ENCODE data around the gene PTBP3.
"Not testable (repeated sequence)": the region's sequence is repeated elsewhere in the genome, so short reads cannot be mapped to it uniquely, and the experiment has no call there.

The PTBP3 gene

GRCh38 chr9:112377087-112377486 is 43.7 kb upstream of the PTBP3 start:
- CTCF ChIA-PET, result no interaction called here
- no peak for TF ChIP-seq PKNOX1 (IDR thresholded peaks at IDR 0.05)
- TF ChIP-seq NFRKB (IDR thresholded peaks at IDR 0.05), result no peak
- TF ChIP-seq FOXA1 (IDR thresholded peaks at IDR 0.05), result no peak
- TF ChIP-seq FOXM1 (IDR thresholded peaks at IDR 0.05; ENCODE audit: borderline replicate concordance), result no peak
- no peak for TF ChIP-seq ZNF384 (IDR thresholded peaks at IDR 0.05)
- no peak for TF ChIP-seq HDGF (IDR thresholded peaks at IDR 0.05; ENCODE audit: borderline replicate concordance)
- TF ChIP-seq LEF1 (IDR thresholded peaks at IDR 0.05; ENCODE audit: borderline replicate concordance), result no peak
- no peak for TF ChIP-seq L3MBTL2 (conservative IDR thresholded peaks at IDR 0.05)
- no peak for TF ChIP-seq CTBP1 (IDR thresholded peaks at IDR 0.05; ENCODE audit: borderline replicate concordance)
- TF ChIP-seq BHLHE40 (IDR thresholded peaks at IDR 0.05; ENCODE audit: borderline replicate concordance), result no peak
- POLR2A ChIA-PET, result interaction anchor here (0.9 to 2.4 kb wide), 4 partner anchors 7 to 110 kb away, joined by 3 to 10 read pairs (median 4); partner anchors contain the start of gene KIAA1958
- DNase-seq (ENCODE audit: extremely low spot score), result no peak

- CTCF ChIA-PET, result no interaction called here
- POLR2A ChIA-PET, result no interaction called here
- no peak for TF ChIP-seq SUZ12 (IDR thresholded peaks at IDR 0.05)
- no peak for TF ChIP-seq LEF1 (IDR thresholded peaks at IDR 0.05; ENCODE audit: borderline replicate concordance)
- TF ChIP-seq PKNOX1 (IDR thresholded peaks at IDR 0.05), result no peak
- no peak for TF ChIP-seq SP1 (IDR thresholded peaks at IDR 0.05)
- no peak for TF ChIP-seq L3MBTL2 (conservative IDR thresholded peaks at IDR 0.05)
- TF ChIP-seq FOXM1 (IDR thresholded peaks at IDR 0.05; ENCODE audit: borderline replicate concordance), result no peak
- TF ChIP-seq ELF4 (IDR thresholded peaks at IDR 0.05), result no peak
- no peak for TF ChIP-seq CTBP1 (IDR thresholded peaks at IDR 0.05; ENCODE audit: borderline replicate concordance)
- no peak for TF ChIP-seq ZNF384 (IDR thresholded peaks at IDR 0.05)
- TF ChIP-seq FOXK2 (IDR thresholded peaks at IDR 0.05), result no peak
- no peak for TF ChIP-seq ARNT (IDR thresholded peaks at IDR 0.05)
- TF ChIP-seq HDGF (IDR thresholded peaks at IDR 0.05; ENCODE audit: borderline replicate concordance), result no peak
- TF ChIP-seq FOXA1 (IDR thresholded peaks at IDR 0.05), result no peak
- no peak for TF ChIP-seq BHLHE40 (IDR thresholded peaks at IDR 0.05; ENCODE audit: borderline replicate concordance)
- DNase-seq (ENCODE audit: extremely low spot score), result no peak
Measured at GRCh38 chr9:112375361-112375760, 41.9 kb upstream of the PTBP3 start.

- CTCF ChIA-PET, result not testable (repeated sequence)
Measured at GRCh38 chr9:112374232-112374631, 40.8 kb upstream of the PTBP3 start.

GRCh38 chr9:112373666-112374065 is 40.2 kb upstream of the PTBP3 start:
- CTCF ChIA-PET, result not testable (repeated sequence)

More at GRCh38 chr9:112374232-112374631, 40.8 kb upstream of the PTBP3 start:
- DNase-seq (ENCODE audit: extremely low spot score); POLR2A ChIA-PET: not testable (repeated sequence)

GRCh38 chr9:112371060-112371459 is 37.6 kb upstream of the PTBP3 start:
- DNase-seq (ENCODE audit: extremely low spot score), result no peak
- CTCF ChIA-PET, result interaction anchor here (1.1 kb wide), 1 partner anchor 8 kb away, joined by 4 read pairs; no protein-coding TSS in a partner anchor
- TF ChIP-seq ZNF384 (IDR thresholded peaks at IDR 0.05) (no peak), TARDBP (IDR thresholded peaks at IDR 0.05) (no peak), SUZ12 (IDR thresholded peaks at IDR 0.05) (no peak), NFRKB (IDR thresholded peaks at IDR 0.05) (no peak), BHLHE40 (IDR thresholded peaks at IDR 0.05; ENCODE audit: borderline replicate concordance) (no peak), FOXA1 (IDR thresholded peaks at IDR 0.05) (no peak), CTBP1 (IDR thresholded peaks at IDR 0.05; ENCODE audit: borderline replicate concordance) (no peak), FOXK2 (IDR thresholded peaks at IDR 0.05) (no peak), L3MBTL2 (conservative IDR thresholded peaks at IDR 0.05) (no peak), FOXM1 (IDR thresholded peaks at IDR 0.05; ENCODE audit: borderline replicate concordance) (no peak), LEF1 (IDR thresholded peaks at IDR 0.05; ENCODE audit: borderline replicate concordance) (no peak), ELF4 (IDR thresholded peaks at IDR 0.05) (no peak), PKNOX1 (IDR thresholded peaks at IDR 0.05) (no peak), HDGF (IDR thresholded peaks at IDR 0.05; ENCODE audit: borderline replicate concordance) (no peak), SP1 (IDR thresholded peaks at IDR 0.05) (no peak), ARNT (IDR thresholded peaks at IDR 0.05) (no peak)
- POLR2A ChIA-PET, result interaction anchor here (2.7 kb wide), 1 partner anchor 7 kb away, joined by 10 read pairs; no protein-coding TSS in a partner anchor

More at GRCh38 chr9:112373666-112374065, 40.2 kb upstream of the PTBP3 start:
- POLR2A ChIA-PET; DNase-seq (ENCODE audit: extremely low spot score): not testable (repeated sequence)

GRCh38 chr9:112369817-112370216 is 36.4 kb upstream of the PTBP3 start:
- no peak for TF ChIP-seq FOXA1 (IDR thresholded peaks at IDR 0.05)
- TF ChIP-seq PKNOX1 (IDR thresholded peaks at IDR 0.05), result no peak
- no peak for DNase-seq (ENCODE audit: extremely low spot score)
- ChIA-PET POLR2A (interaction anchor here (2.7 kb wide), 1 partner anchor 9 kb away, joined by 10 read pairs; no protein-coding TSS in a partner anchor), CTCF (interaction anchor here (0.6 to 1.1 kb wide), 2 partner anchors 9 to 325 kb away, joined by 3 to 4 read pairs; no protein-coding TSS in a partner anchor)

Data from HEK293T (cell line).